ENCODE data around the gene ZNF791.

The ZNF791 gene

DNA sequence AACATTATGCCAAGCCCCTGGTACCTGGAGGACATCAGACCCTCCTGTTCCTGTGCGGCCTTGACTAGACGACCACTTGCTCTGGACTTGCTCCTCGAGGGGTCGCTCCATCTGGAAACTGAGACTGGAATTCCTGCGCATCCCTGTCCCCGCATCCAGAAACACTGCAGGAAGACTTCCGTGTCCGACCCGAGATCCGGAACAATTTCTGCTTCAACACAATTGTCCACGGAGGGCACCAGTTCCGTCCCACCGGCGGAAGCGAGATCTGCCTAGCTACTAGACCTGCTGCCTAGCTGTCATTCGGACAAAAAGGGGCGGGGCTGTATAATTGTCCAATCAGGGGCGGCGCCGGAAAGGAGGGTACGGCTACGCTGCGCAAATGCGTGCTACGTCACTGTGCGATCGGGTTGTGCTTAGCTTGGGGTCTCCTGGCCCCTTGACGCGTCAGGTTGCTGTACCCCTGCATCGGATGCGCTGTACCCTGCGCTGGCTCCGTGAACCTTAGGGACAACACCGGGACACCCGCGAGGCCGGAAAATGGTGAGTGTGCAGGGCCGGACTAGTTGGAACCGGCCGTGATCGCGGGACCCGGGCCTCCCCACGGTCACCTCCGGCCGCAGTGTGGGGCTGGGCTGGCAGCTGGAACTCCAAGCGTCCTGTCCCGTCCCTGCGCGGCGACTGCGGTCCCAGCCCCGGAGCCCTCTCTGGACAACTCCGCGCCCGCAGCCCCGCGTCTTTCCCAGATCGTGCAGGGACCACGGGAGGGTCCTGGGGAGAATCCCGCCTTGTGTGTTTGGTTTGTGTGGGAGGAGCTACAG is at the start of gene ZNF791, which contains the start of gene ZNF490:
Gene ZNF791 (plus strand): TSS at position 381 of the 821 bp plus-strand sequence. CDS start 160 bp downstream, at position 541.
Gene ZNF490 (minus strand): TSS at position 274 of the 821 bp plus-strand sequence. CDS start 133 bp downstream, at position 141.
- peak; percentile 19; the same call in 1 of the 2 replicates for TF ChIP-seq EP300 (IDR thresholded peaks at IDR 0.05; ENCODE audit: borderline replicate concordance)
- TF ChIP-seq TAF1 (IDR thresholded peaks at IDR 0.05; ENCODE audit: low read depth) = peak; percentile 75; the same call in 1 of the 2 replicates
- TF ChIP-seq NFIC (IDR thresholded peaks at IDR 0.05) = no peak
- TF ChIP-seq ZBTB7A (IDR thresholded peaks at IDR 0.05; ENCODE audit: low read depth) = peak; percentile 71; the same call in 1 of the 2 replicates
- TF ChIP-seq, protein P1, sequence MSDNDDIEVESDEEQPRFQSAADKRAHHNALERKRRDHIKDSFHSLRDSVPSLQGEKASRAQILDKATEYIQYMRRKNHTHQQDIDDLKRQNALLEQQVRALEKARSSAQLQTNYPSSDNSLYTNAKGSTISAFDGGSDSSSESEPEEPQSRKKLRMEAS (IDR thresholded peaks at IDR 0.05) = peak; percentile 49
- peak; percentile 82 for TF ChIP-seq CREB1 (IDR thresholded peaks at IDR 0.05; ENCODE audit: low read depth)
- peak; percentile 54; the same call in 1 of the 2 replicates for TF ChIP-seq TEAD4 (IDR thresholded peaks at IDR 0.05)
- TF ChIP-seq, protein P2, sequence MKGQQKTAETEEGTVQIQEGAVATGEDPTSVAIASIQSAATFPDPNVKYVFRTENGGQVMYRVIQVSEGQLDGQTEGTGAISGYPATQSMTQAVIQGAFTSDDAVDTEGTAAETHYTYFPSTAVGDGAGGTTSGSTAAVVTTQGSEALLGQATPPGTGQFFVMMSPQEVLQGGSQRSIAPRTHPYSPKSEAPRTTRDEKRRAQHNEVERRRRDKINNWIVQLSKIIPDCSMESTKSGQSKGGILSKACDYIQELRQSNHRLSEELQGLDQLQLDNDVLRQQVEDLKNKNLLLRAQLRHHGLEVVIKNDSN (IDR thresholded peaks at IDR 0.05) = peak; percentile 50
- TF ChIP-seq CEBPB (IDR thresholded peaks at IDR 0.05) = no peak
- TF ChIP-seq RAD21 (IDR thresholded peaks at IDR 0.05; ENCODE audit: low read depth) = peak; percentile 6; the same call in 1 of the 2 replicates
- TF ChIP-seq TCF12 (IDR thresholded peaks at IDR 0.05; ENCODE audit: low read depth) = no peak
- peak; percentile 64 for TF ChIP-seq YY1 (IDR thresholded peaks at IDR 0.05; ENCODE audit: low read depth)

GRCh38 chr19:12564016-12564664 is 46.6 kb upstream of the ZNF791 start:
- TF ChIP-seq NFIC (IDR thresholded peaks at IDR 0.05) (no peak), RAD21 (IDR thresholded peaks at IDR 0.05; ENCODE audit: low read depth) (peak; percentile 92)
- TF ChIP-seq, protein P3, sequence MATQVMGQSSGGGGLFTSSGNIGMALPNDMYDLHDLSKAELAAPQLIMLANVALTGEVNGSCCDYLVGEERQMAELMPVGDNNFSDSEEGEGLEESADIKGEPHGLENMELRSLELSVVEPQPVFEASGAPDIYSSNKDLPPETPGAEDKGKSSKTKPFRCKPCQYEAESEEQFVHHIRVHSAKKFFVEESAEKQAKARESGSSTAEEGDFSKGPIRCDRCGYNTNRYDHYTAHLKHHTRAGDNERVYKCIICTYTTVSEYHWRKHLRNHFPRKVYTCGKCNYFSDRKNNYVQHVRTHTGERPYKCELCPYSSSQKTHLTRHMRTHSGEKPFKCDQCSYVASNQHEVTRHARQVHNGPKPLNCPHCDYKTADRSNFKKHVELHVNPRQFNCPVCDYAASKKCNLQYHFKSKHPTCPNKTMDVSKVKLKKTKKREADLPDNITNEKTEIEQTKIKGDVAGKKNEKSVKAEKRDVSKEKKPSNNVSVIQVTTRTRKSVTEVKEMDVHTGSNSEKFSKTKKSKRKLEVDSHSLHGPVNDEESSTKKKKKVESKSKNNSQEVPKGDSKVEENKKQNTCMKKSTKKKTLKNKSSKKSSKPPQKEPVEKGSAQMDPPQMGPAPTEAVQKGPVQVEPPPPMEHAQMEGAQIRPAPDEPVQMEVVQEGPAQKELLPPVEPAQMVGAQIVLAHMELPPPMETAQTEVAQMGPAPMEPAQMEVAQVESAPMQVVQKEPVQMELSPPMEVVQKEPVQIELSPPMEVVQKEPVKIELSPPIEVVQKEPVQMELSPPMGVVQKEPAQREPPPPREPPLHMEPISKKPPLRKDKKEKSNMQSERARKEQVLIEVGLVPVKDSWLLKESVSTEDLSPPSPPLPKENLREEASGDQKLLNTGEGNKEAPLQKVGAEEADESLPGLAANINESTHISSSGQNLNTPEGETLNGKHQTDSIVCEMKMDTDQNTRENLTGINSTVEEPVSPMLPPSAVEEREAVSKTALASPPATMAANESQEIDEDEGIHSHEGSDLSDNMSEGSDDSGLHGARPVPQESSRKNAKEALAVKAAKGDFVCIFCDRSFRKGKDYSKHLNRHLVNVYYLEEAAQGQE (IDR thresholded peaks at IDR 0.05; ENCODE audit: low read depth) = no peak

- TF ChIP-seq, protein P1 (IDR thresholded peaks at IDR 0.05) = no peak
- TF ChIP-seq TEAD4 (IDR thresholded peaks at IDR 0.05) (no peak), RAD21 (IDR thresholded peaks at IDR 0.05; ENCODE audit: low read depth) (no peak), NFIC (IDR thresholded peaks at IDR 0.05) (no peak), EGR1 (IDR thresholded peaks at IDR 0.05) (no peak), FOXM1 (IDR thresholded peaks at IDR 0.05; ENCODE audit: borderline replicate concordance, low read depth) (no peak), CEBPB (IDR thresholded peaks at IDR 0.05) (no peak), CREB1 (IDR thresholded peaks at IDR 0.05; ENCODE audit: low read depth) (no peak), EP300 (IDR thresholded peaks at IDR 0.05; ENCODE audit: borderline replicate concordance) (no peak), YY1 (IDR thresholded peaks at IDR 0.05; ENCODE audit: low read depth) (no peak)
Observed at GRCh38 chr19:12567951-12568350, 42.8 kb upstream of the ZNF791 start.

- TF ChIP-seq, protein P3 (IDR thresholded peaks at IDR 0.05; ENCODE audit: low read depth) = no peak
- no peak for TF ChIP-seq TCF12 (IDR thresholded peaks at IDR 0.05; ENCODE audit: low read depth)
- TF ChIP-seq YY1 (IDR thresholded peaks at IDR 0.05; ENCODE audit: low read depth) = no peak
- TF ChIP-seq CREB1 (IDR thresholded peaks at IDR 0.05; ENCODE audit: low read depth) = no peak
- no peak for TF ChIP-seq CEBPB (IDR thresholded peaks at IDR 0.05)
- no peak for TF ChIP-seq EGR1 (IDR thresholded peaks at IDR 0.05)
- no peak for TF ChIP-seq TEAD4 (IDR thresholded peaks at IDR 0.05)
- TF ChIP-seq FOXM1 (IDR thresholded peaks at IDR 0.05; ENCODE audit: borderline replicate concordance, low read depth) = no peak
- TF ChIP-seq TAF1 (IDR thresholded peaks at IDR 0.05; ENCODE audit: low read depth) = no peak
- TF ChIP-seq, protein P2 (IDR thresholded peaks at IDR 0.05) = no peak
- TF ChIP-seq, protein P1 (IDR thresholded peaks at IDR 0.05) = no peak
- no peak for TF ChIP-seq RAD21 (IDR thresholded peaks at IDR 0.05; ENCODE audit: low read depth)
- no peak for TF ChIP-seq NFIC (IDR thresholded peaks at IDR 0.05)
- TF ChIP-seq EP300 (IDR thresholded peaks at IDR 0.05; ENCODE audit: borderline replicate concordance) = no peak
- TF ChIP-seq ZBTB7A (IDR thresholded peaks at IDR 0.05; ENCODE audit: low read depth) = no peak
Observed at GRCh38 chr19:12574036-12574435, 36.7 kb upstream of the ZNF791 start.

GRCh38 chr19:12578641-12579040 is 32.1 kb upstream of the ZNF791 start:
- no peak for TF ChIP-seq EGR1 (IDR thresholded peaks at IDR 0.05)
- no peak for TF ChIP-seq CEBPB (IDR thresholded peaks at IDR 0.05)
- TF ChIP-seq, protein P3 (IDR thresholded peaks at IDR 0.05; ENCODE audit: low read depth) = no peak
- TF ChIP-seq TAF1 (IDR thresholded peaks at IDR 0.05; ENCODE audit: low read depth) = no peak
- no peak for TF ChIP-seq FOXM1 (IDR thresholded peaks at IDR 0.05; ENCODE audit: borderline replicate concordance, low read depth)
- TF ChIP-seq NFIC (IDR thresholded peaks at IDR 0.05) = no peak
- no peak for TF ChIP-seq EP300 (IDR thresholded peaks at IDR 0.05; ENCODE audit: borderline replicate concordance)
- TF ChIP-seq TEAD4 (IDR thresholded peaks at IDR 0.05) = no peak
- TF ChIP-seq, protein P2 (IDR thresholded peaks at IDR 0.05) = no peak
